Osteocyte (in vitro differentiated cells): ENCODE results near the gene NANOG. TPM values are rescaled to one million over a fixed set of nuclear protein-coding genes. Genes with fewer than 3 reads are reported as not detected.
"Not testable (repeated sequence)": the region's sequence is repeated elsewhere in the genome, so short reads cannot be mapped to it uniquely, and the experiment has no call there.

Experiments used
- DNase-seq: peaks from one replicate; pipeline ENCODE4 v3.0.0; 2021; ENCODE audit warnings: mixed read lengths; ENCODE audit not compliant: unreplicated experiment; ENCODE audit errors: extremely low spot score
- H3K27ac Mint-ChIP-seq: one replicate; pipeline ENCODE4 v1.8.0; 2021; ENCODE audit warnings: mild to moderate bottlenecking, mixed read lengths; ENCODE audit not compliant: unreplicated experiment
- H3K27me3 Mint-ChIP-seq: one replicate; pipeline ENCODE4 v1.8.0; 2021; ENCODE audit warnings: mixed read lengths; ENCODE audit not compliant: unreplicated experiment
- H3K36me3 Mint-ChIP-seq: one replicate; pipeline ENCODE4 v1.8.0; 2021; ENCODE audit warnings: mixed read lengths; ENCODE audit not compliant: unreplicated experiment
- H3K4me1 Mint-ChIP-seq: one replicate; pipeline ENCODE4 v1.8.0; 2021; ENCODE audit warnings: mixed read lengths; ENCODE audit not compliant: unreplicated experiment
- H3K4me3 Mint-ChIP-seq: one replicate; pipeline ENCODE4 v1.8.0; 2021; ENCODE audit warnings: mild to moderate bottlenecking, moderate library complexity, mixed read lengths; ENCODE audit not compliant: unreplicated experiment
- H3K9me3 Mint-ChIP-seq: one replicate; pipeline ENCODE4 v1.8.0; 2021; ENCODE audit warnings: mixed read lengths; ENCODE audit not compliant: unreplicated experiment
- long read RNA-seq: library from polyadenylated mRNA; unstranded; transcript quantifications from one replicate; pipeline ENCODE4 v2.0.0, GENCODE V29; 2021
- total RNA-seq: library from RNA; stranded (reverse); gene quantifications from 2 replicates; pipeline ENCODE4 v1.2.1, GENCODE V29; 2021
- TF ChIP-seq, protein P1 (sequence below): fragments of 200-600 bp; sonication (generic); IDR thresholded peaks from 2 replicates; pipeline ENCODE4 v1.5.0; 2021; ENCODE audit warnings: antibody characterized with exemption, mild to moderate bottlenecking, moderate library complexity

NANOG gene
- total RNA-seq = 0.08 and 0.50 TPM in 2 replicates
- long read RNA-seq = 0 reads

- H3K27ac Mint-ChIP-seq, H3K9me3 Mint-ChIP-seq, H3K4me1 Mint-ChIP-seq, H3K36me3 Mint-ChIP-seq, H3K4me3 Mint-ChIP-seq, DNase-seq: not testable (repeated sequence)
- peaks cover 63% of the 10 kb centered on the region for H3K27me3 Mint-ChIP-seq
Observed at GRCh38 chr12:7788884-7789528, at the start of gene NANOG. NANOG (plus strand) TSS chr12:7789402; CDS start chr12:7789615, 213 bp downstream.

DNA sequence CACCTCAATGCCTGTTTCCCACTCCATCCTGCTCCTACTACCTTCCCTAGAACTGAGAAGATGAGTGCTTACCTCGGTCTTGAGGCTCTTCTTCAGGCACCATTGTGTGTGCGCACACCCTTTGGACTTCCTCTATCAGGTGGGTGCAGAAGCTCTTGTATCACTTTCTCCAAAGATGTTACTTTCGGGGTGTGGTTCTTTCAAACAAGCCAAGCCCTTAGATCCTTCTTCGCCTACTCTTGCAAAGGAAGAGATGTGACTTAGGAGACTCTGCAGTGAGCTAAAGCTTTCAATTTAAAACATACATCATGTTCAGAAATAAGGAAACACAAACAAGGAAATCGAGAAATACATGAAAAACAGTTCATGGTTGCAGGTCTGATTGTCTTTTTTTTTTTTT lies 42.0 kb upstream of the NANOG start, which contains the start of gene CLEC4C:
TSS of gene CLEC4C (minus strand) at position 130 of the 400 bp plus-strand sequence. CDS start at position 103, 27 bp downstream.
- Mint-ChIP-seq H3K4me3 (no peak within 1 kb of the TSS), H3K4me1 (no peaks in the 10 kb centered on the region), H3K9me3 (peaks cover 9% of the 10 kb centered on the region), H3K27me3 (no peaks in the 10 kb centered on the region), H3K36me3 (no peaks in the 10 kb centered on the region), H3K27ac (no peak within 1 kb of the TSS)
- no peak for DNase-seq
- TF ChIP-seq, protein P1, sequence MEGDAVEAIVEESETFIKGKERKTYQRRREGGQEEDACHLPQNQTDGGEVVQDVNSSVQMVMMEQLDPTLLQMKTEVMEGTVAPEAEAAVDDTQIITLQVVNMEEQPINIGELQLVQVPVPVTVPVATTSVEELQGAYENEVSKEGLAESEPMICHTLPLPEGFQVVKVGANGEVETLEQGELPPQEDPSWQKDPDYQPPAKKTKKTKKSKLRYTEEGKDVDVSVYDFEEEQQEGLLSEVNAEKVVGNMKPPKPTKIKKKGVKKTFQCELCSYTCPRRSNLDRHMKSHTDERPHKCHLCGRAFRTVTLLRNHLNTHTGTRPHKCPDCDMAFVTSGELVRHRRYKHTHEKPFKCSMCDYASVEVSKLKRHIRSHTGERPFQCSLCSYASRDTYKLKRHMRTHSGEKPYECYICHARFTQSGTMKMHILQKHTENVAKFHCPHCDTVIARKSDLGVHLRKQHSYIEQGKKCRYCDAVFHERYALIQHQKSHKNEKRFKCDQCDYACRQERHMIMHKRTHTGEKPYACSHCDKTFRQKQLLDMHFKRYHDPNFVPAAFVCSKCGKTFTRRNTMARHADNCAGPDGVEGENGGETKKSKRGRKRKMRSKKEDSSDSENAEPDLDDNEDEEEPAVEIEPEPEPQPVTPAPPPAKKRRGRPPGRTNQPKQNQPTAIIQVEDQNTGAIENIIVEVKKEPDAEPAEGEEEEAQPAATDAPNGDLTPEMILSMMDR = no peak

DNA sequence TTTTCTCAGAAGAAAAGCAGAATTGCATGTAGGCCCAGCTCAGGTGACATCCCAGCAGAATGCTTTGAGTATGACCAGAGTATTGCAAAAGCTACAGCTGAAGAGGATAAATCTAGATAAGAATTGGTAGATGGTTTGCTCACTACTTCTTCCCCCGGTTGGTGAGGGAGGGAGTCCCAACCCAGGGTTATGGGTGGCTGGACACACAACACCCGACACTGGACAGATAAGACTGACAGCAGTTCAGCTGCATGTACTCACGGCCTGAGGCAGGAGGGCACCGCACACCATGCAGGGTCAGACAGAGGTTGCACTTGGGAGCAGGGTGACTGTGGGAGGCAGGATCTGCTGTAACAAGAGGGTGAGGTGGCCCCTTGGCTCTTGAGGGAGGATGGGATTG lies 40.4 kb upstream of the NANOG start:
- Mint-ChIP-seq H3K36me3 (no peaks in the 10 kb centered on the region), H3K4me3 (no peak overlapping the region), H3K27ac (no peak overlapping the region), H3K4me1 (no peaks in the 10 kb centered on the region), H3K27me3 (no peaks in the 10 kb centered on the region), H3K9me3 (peaks cover 4% of the 10 kb centered on the region)
- no peak for DNase-seq
- TF ChIP-seq, protein P1 = no peak

DNA sequence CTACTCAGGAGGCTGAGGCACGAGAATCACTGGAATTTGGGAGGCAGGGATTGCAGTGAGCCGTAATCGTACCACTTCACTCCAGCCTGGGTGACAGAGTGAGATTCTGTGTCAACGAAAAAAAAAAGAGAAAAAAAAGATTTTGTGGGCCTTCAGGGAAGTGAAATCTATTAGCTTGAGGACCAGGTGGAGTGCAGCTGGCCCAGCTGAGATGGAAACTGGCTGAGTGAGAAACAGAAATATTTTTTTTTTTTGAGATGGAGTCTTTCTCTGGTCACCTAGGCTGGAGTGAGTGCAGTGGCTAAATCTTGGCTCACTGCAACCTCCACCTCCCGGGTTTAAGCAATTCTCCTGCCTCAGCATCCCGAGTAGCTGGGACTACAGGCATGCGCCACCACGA lies 39.8 kb upstream of the NANOG start:
- TF ChIP-seq, protein P1 = no peak
- no peak for DNase-seq
- no peaks in the 10 kb centered on the region for H3K36me3 Mint-ChIP-seq
- H3K27ac Mint-ChIP-seq = no peak overlapping the region
- H3K4me3 Mint-ChIP-seq = no peak overlapping the region
- H3K4me1 Mint-ChIP-seq = no peaks in the 10 kb centered on the region
- H3K9me3 Mint-ChIP-seq = peaks cover 4% of the 10 kb centered on the region
- H3K27me3 Mint-ChIP-seq = no peaks in the 10 kb centered on the region

GRCh38 chr12:7750350-7750749 lies 38.9 kb upstream of the NANOG start:
- peaks cover 4% of the 10 kb centered on the region for H3K9me3 Mint-ChIP-seq
- H3K4me1 Mint-ChIP-seq = no peaks in the 10 kb centered on the region
- TF ChIP-seq, protein P1 = no peak
- no peaks in the 10 kb centered on the region for H3K36me3 Mint-ChIP-seq
- H3K4me3 Mint-ChIP-seq = no peak overlapping the region
- H3K27me3 Mint-ChIP-seq = no peaks in the 10 kb centered on the region
- no peak for DNase-seq
- no peak overlapping the region for H3K27ac Mint-ChIP-seq
